Endothelial cell of umbilical vein (primary cell): ENCODE results near the gene GSG1L. TPM values are rescaled to one million over a fixed set of nuclear protein-coding genes. Genes with fewer than 3 reads are reported as not detected.
A peak's percentile ranks its signal among the peaks of the same experiment; 100 is the strongest.

ENCODE experiments used
- BruUV-seq: library from RNA; stranded (reverse); fragments of 400-500 nt; replicated peaks from 2 replicates; lab custom pipeline; 2021; lab: Mats Ljungman, UMichigan
- CTCF ChIA-PET: fragments of 300-600, 350-600 bp; sonication (Branson Sonifier 250); formaldehyde crosslinking; loops from one replicate; lab custom pipeline; 2021; ENCODE audit warnings: antibody characterized with exemption, inconsistent platforms; lab: Charles Lee
- POLR2A ChIA-PET: fragments of 300-600, 350-600 bp; sonication (Branson Sonifier 250); formaldehyde crosslinking; loops from one replicate; lab custom pipeline; 2021; ENCODE audit warnings: antibody characterized with exemption, inconsistent platforms; lab: Charles Lee
- DNase-seq: peaks from one replicate; pipeline ENCODE4 v3.0.0-alpha.2; 2011; ENCODE audit warnings: low read depth, low spot score
- FAIRE-seq: peaks from 2 replicates; lab custom pipeline; 2011; peaks lifted over from hg19 to GRCh38; lab: Jason Lieb, UNC
- H2AFZ ChIP-seq: 2 replicates; pipeline ENCODE4 v1.6.0; 2012; ENCODE audit warnings: low read depth, low read length, control low read depth, inconsistent platforms
- H3K27ac ChIP-seq: 2 replicates; pipeline ENCODE4 v1.5.1; 2011; ENCODE audit warnings: low read depth, mild to moderate bottlenecking, control low read depth, low read length, moderate library complexity; ENCODE audit not compliant: insufficient read depth
- H3K27me3 ChIP-seq, 2 experiments: 2 replicates each; pipeline versions ENCODE4 v1.6.0 to v1.6.1; 2011; ENCODE audit warnings: low read length in 2 of 2, mixed read lengths in 1 of 2; ENCODE audit not compliant: control insufficient read depth in 2 of 2, insufficient read depth in 2 of 2
- H3K36me3 ChIP-seq, 2 experiments: 2 replicates in 1 of 2; 3 replicates in 1 of 2; pipeline ENCODE4 v1.5.1; 2011; ENCODE audit warnings: low read length in 2 of 2, mild to moderate bottlenecking in 1 of 2, moderate library complexity in 1 of 2; ENCODE audit not compliant: control insufficient read depth in 2 of 2, insufficient read depth in 2 of 2; ENCODE audit errors: extremely low read depth in 1 of 2
- H3K4me1 ChIP-seq: 3 replicates; pipeline ENCODE4 v1.5.1; 2011; ENCODE audit warnings: mild to moderate bottlenecking, low read length; ENCODE audit not compliant: control insufficient read depth, insufficient read depth; ENCODE audit errors: extremely low read depth
- H3K4me2 ChIP-seq: 2 replicates; pipeline ENCODE4 v1.6.1; 2011; ENCODE audit warnings: low read length, control low read depth, mixed read lengths; ENCODE audit not compliant: insufficient read depth
- H3K4me3 ChIP-seq, 3 experiments: fragments of 200-600 bp in 1 of 3; sonication (generic), shearing (Covaris generic) in 1 of 3; replicated peaks in 1 of 3; 2 replicates each; pipeline ENCODE4 v1.5.1; 2011 to 2016; ENCODE audit warnings: control low read depth in 3 of 3, low read length in 3 of 3, mild to moderate bottlenecking in 2 of 3, inconsistent platforms in 1 of 3, low read depth in 1 of 3, moderate library complexity in 1 of 3; ENCODE audit not compliant: insufficient read depth in 1 of 3
- H3K79me2 ChIP-seq: 2 replicates; pipeline ENCODE4 v1.6.0; 2012; ENCODE audit warnings: low read length, inconsistent platforms; ENCODE audit not compliant: control insufficient read depth, insufficient read depth
- H3K9ac ChIP-seq: replicated peaks from 2 replicates; pipeline ENCODE3; 2011; ENCODE audit warnings: low read length, control low read depth; ENCODE audit not compliant: insufficient read depth; ENCODE audit errors: extremely low read depth
- H3K9me1 ChIP-seq: replicated peaks from 3 replicates; pipeline ENCODE4 v1.6.0; 2011; ENCODE audit warnings: mild to moderate bottlenecking, low read length; ENCODE audit not compliant: control insufficient read depth, insufficient read depth; ENCODE audit errors: extremely low read depth
- H3K9me3 ChIP-seq: replicated peaks from 2 replicates; pipeline ENCODE4 v1.5.1; 2012; ENCODE audit warnings: low read length, inconsistent platforms; ENCODE audit not compliant: control insufficient read depth, insufficient read depth
- H4K20me1 ChIP-seq: replicated peaks from 2 replicates; pipeline ENCODE3; 2011; ENCODE audit warnings: mild to moderate bottlenecking, low read length; ENCODE audit not compliant: control insufficient read depth, insufficient read depth; ENCODE audit errors: extremely low read depth
- CTCF ChIP-seq, 2 donors: IDR thresholded peaks; 1 replicate in 1 of 2; 2 replicates in 1 of 2; pipeline ENCODE4 v1.5.1; 2011; ENCODE audit warnings: low read length in 2 of 2, mild to moderate bottlenecking in 2 of 2, moderate library complexity in 2 of 2, control low read depth in 1 of 2, inconsistent platforms in 1 of 2, low read depth in 1 of 2; ENCODE audit not compliant: insufficient read depth in 1 of 2; ENCODE audit errors: extremely low read depth in 1 of 2
- EZH2 ChIP-seq: IDR thresholded peaks from 2 replicates; pipeline ENCODE4 v1.6.1; 2012; ENCODE audit warnings: borderline replicate concordance, low read depth, mild to moderate bottlenecking, moderate library complexity, low read length, inconsistent platforms; ENCODE audit not compliant: severe bottlenecking
- FOS ChIP-seq: IDR thresholded peaks from 2 replicates; pipeline ENCODE4 v1.6.1; 2011; ENCODE audit warnings: mild to moderate bottlenecking, low read length, moderate library complexity, borderline replicate concordance; ENCODE audit not compliant: insufficient read depth
- POLR2A ChIP-seq: IDR thresholded peaks from 2 replicates; pipeline ENCODE4 v1.6.1; 2012; ENCODE audit warnings: low read depth, mild to moderate bottlenecking, control low read depth, low read length
- POLR2AphosphoS5 ChIP-seq: IDR thresholded peaks from 2 replicates; pipeline ENCODE4 v1.6.1; 2012; ENCODE audit warnings: low read depth, mild to moderate bottlenecking, control low read depth, low read length, moderate library complexity; ENCODE audit not compliant: insufficient read depth
- dilution Hi-C: fragments of 300-500 bp; cut with MboI; formaldehyde crosslinking; loops from one replicate; pipeline ENCODE4 v1.15.0; 2019; ENCODE audit warnings: low sequenced_read_pairs; ENCODE audit not compliant: extremely low pct_ligation_motif_present
- intact Hi-C: fragments of 100-400 bp; cut with micrococcal nuclease; formaldehyde crosslinking; loops from one replicate; pipeline ENCODE4 v1.10.0; 2022
- polyA plus RNA-seq, 4 experiments: library from polyadenylated mRNA; depleted of rRNA in 3 of 4; stranded (reverse) in 3 of 4; unstranded in 1 of 4; fragments of >200 nt; gene quantifications; 2 replicates each; pipeline versions ENCODE4 v1.2.1 to v1.2.3, GENCODE V29; 2011 to 2012; ENCODE audit warnings: missing spikeins in 1 of 4
- total RNA-seq: library from RNA; stranded (reverse); gene quantifications from 2 replicates; pipeline ENCODE4 v1.2.3, GENCODE V29; 2021

GSG1L gene
- total and polyA plus RNA-seq, 2 donors (not counting 3 experiments of a cell fraction or from before 2014, with no cell fraction given): 0.06 TPM; not detected in 1

- H3K36me3 ChIP-seq: no peaks in the 10 kb centered on the region
- no TSS peak for BruUV-seq
- H3K4me3 ChIP-seq: no peak overlapping the region
- TF ChIP-seq POLR2A: no peak
- TF ChIP-seq EZH2: no peak
- no peak for TF ChIP-seq FOS
- no peaks in the 10 kb centered on the region for H3K27me3 ChIP-seq
- FAIRE-seq: no peak
- H2AFZ ChIP-seq: no peak overlapping the region
- H3K79me2 ChIP-seq: no peaks in the 10 kb centered on the region
- POLR2A ChIA-PET: no interaction called here
- no peaks in the 10 kb centered on the region for H3K4me1 ChIP-seq
- H3K9ac ChIP-seq: no peak overlapping the region
- CTCF ChIA-PET: interaction anchor here (1.5 to 4.1 kb wide), 4 partner anchors 10 to 275 kb away, joined by 3 to 80 read pairs (median 39); no protein-coding TSS in a partner anchor
- no peak for DNase-seq
- no peaks in the 10 kb centered on the region for H3K9me3 ChIP-seq
- no peak overlapping the region for H3K4me2 ChIP-seq
- intact Hi-C loops (no loop called here), dilution Hi-C loops (no loop called here)
- no peak overlapping the region for H3K27ac ChIP-seq
- no peaks in the 10 kb centered on the region for H3K9me1 ChIP-seq
- H4K20me1 ChIP-seq: no peaks in the 10 kb centered on the region
Measured at GRCh38 chr16:27973678-27974077, 89.8 kb downstream of the GSG1L start.

GRCh38 chr16:27972500-27972899 lies 91.0 kb downstream of the GSG1L start:
- Histone ChIP-seq H3K27me3 (no peaks in the 10 kb centered on the region), H4K20me1 (no peaks in the 10 kb centered on the region), H3K79me2 (no peaks in the 10 kb centered on the region), H3K9me3 (no peaks in the 10 kb centered on the region), H3K4me2 (no peak overlapping the region), H3K36me3 (no peaks in the 10 kb centered on the region), H3K27ac (no peak overlapping the region), H3K9ac (no peak overlapping the region), H3K4me3 (no peak overlapping the region), H3K9me1 (no peaks in the 10 kb centered on the region), H2AFZ (no peak overlapping the region), H3K4me1 (no peaks in the 10 kb centered on the region)
- dilution Hi-C loops: no loop called here
- ChIA-PET POLR2A (no interaction called here), CTCF (interaction anchor here (0.7 to 4.1 kb wide), 18 partner anchors 9 to 332 kb away, joined by 3 to 80 read pairs (median 6); no protein-coding TSS in a partner anchor)
- BruUV-seq: no TSS peak
- TF ChIP-seq CTCF (IDR thresholded peaks at IDR 0.05; ENCODE audit: extremely low read depth in 1 of 2, insufficient read depth in 1 of 2, low read depth in 1 of 2, low read length in 2 of 2): peak; percentile 32 to 55
- TF ChIP-seq POLR2AphosphoS5: no peak
- DNase-seq: peak; percentile 49
- intact Hi-C loops: loop anchor here (1.0 kb wide), 1 partner anchor 98 kb away; no protein-coding TSS in a partner anchor
- peak; percentile 46 for FAIRE-seq
